Measurements from ENCODE around the gene AGPAT3. TPM values are rescaled to one million over a fixed set of nuclear protein-coding genes. Genes with fewer than 3 reads are reported as not detected.

The AGPAT3 gene
- polyA plus RNA-seq, 10 donors, result 24.0 to 30.6 (median 27.3) TPM

DNA sequence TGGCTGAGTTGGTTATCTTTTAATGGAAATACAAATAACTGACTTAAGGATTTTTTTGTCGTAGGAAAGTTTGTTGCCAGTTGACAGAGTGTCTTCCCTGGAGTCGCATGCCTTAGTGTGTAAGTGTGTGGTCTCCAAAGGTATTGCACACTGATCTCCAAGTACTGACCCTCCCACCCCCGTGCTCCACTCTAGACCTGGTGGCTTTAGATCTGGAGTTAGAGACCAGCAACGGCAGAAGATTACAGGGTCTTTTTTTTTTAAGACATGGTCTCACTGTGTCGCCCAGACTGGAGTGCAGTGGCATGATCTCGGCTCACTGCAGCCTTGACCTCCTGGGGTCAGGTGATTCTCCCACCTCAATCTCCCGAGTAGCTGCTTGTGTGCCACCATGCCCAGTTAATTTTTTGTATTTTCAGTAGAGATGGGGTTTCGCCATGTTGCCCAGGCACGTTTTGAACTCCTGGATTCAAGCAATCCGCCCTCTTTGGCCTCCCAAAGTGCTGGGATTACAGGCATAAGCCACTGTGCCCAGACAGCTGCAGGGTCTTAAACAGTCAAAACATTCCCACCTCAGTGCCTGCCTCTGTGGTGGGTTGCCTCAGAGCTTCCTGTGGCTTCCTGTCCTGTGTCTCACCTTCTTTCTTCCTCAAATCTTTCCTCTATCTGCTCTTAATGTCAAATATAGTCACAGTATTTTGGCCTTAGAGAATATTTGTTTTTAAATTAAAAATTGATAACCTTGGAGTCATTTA is 154.0 kb downstream of the AGPAT3 start:
- no peak for DNase-seq

DNA sequence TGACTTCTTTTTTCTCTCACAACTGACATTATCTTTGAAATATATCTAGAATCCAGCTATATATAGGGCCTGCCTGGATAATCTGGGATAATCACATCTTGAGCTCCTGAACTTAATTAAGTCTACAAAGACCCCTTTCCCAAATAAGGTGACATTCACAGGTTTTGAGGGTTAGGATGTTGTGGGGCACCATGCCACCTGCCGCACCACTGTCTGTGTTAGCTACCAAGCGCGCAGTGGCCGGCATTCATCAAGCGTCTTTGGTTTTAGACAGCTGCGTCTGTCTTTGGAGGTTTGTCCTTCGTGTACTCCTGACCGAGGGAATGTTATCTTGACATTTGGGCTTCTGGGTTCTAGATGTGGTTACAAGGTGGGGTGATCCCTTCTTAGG is 154.5 kb downstream of the AGPAT3 start:
- no peak for DNase-seq

DNA sequence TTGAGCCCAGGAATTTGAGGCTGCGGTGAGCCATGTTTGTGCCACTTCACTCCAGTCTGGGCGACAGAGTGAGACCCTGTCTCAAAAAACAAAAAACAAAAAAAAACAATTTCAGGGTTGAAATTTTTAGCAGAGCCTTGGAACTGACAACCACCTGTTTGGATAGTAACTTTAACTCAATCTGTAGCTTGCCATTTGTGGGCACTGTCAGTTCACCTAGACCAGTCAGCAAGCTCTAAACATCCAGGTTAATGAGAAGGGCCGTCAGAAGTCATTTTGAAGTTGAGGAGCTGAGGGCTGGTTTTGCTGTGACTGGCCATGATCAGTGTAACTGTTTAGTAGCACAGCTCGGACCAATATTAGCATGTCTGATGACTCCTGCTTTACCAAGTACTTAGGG is 155.5 kb downstream of the AGPAT3 start:
- DNase-seq, result no peak

DNA sequence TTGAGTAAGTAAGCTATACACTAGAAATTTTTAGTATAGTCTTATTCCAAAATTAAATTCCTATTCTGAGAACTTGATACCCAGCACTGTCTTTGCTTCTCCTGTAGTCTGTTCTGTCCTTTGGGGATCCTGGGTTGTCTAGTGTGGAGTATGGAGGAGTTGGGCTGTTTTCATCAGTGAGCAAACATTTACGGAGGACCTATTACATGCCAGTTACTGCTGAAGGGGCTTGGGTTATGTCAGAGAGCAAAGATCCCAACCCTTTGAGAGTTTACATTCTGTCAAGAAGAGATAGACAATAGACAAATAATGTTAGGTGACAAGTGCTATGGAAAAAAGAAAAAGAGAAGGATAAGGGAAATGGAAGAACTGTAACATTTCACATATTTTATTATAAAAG is 156.0 kb downstream of the AGPAT3 start:
- DNase-seq, result no peak

DNA sequence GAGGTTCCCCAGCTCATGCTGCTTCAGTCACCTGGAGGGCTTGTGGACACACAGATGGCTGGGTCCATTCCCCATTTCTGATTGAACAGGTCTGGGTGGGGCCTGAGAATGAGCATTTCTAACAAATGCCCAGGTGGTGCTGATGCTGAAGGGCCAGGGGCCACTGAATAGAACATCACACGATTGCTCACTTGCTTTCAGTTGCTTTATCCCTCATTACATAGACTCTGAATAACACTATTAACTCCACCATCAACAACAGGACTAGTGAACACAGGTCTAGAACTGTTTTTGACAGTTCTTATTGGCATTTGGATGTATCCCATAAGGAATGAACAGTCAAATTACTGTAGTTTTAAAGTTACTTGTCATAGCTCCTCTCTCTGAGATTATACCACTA is 159.2 kb downstream of the AGPAT3 start:
- DNase-seq, result no peak

DNA sequence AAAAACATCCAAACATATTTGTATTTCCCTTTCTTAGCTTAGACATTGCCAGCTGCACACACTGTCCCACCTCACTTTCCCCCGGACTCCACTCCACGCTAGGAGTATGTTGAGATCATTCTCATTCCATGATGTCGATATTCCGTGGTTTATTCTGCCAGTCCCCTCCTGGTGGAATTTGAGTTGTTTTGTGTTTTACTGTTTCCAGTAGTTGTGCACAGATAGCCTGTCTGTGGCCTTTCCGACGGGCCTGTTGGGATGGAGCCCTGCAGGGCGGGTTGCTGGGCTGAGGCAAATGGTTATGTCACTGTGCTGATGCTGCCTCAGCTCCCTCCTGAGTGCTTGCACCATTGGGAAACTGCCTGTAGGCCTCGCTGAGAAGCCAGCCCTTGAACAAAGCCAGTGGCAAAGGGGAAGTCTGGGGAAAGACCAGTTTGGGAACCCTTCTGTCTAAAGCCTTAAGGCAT is 159.9 kb downstream of the AGPAT3 start:
- peak; percentile 37 to 78 (median 58) for DNase-seq

DNA sequence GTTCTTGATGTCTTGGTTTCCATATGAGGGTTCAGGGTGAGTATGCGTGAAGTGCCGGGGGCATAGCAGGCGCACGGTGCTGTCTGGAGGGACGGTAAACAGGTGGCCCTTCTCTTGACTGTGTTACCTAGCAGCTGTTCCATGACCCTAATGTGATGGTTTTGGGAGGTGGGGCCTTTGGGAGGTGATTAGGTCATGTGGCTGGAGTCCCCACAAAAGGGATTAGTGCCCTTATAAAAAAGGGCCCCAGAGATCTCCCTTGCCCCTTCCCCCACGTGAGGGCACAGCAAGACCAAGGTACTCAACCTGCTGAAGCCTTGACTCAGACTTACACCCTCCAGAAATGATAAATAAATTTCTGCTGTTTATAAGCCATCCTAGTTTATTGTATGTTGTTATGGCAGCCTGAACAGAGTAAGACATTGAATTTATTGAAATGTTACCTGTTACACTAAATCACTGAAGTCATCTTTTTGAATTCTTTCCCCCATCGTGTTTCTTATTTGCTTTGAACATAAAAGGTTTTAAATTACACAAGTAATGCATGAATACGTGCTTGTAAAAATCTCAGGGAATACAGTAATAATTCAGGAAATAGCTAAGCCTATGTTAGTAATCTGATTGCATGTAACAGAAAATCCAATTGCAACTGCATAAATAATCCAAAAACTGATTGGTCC is 162.7 kb downstream of the AGPAT3 start:
- DNase-seq, result no peak

DNA sequence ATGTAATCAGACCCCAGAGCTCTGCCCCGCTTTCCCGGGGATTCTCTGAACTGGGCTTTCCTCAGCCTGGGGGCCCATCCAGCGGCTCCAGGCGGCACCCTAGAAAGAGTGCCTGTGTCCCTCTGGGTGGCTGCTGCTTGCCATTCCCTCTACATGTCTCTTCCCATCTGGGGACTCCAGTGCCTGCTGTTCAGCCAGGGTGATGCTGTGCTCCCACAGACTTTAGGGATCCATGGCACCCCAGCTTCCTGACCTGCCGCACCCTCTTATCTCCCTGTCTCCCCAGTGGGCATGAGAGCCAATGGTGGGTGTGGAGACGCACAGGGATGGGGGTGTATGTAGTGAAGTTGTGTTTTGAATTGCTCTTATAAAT is 163.2 kb downstream of the AGPAT3 start:
- no peak for DNase-seq

DNA sequence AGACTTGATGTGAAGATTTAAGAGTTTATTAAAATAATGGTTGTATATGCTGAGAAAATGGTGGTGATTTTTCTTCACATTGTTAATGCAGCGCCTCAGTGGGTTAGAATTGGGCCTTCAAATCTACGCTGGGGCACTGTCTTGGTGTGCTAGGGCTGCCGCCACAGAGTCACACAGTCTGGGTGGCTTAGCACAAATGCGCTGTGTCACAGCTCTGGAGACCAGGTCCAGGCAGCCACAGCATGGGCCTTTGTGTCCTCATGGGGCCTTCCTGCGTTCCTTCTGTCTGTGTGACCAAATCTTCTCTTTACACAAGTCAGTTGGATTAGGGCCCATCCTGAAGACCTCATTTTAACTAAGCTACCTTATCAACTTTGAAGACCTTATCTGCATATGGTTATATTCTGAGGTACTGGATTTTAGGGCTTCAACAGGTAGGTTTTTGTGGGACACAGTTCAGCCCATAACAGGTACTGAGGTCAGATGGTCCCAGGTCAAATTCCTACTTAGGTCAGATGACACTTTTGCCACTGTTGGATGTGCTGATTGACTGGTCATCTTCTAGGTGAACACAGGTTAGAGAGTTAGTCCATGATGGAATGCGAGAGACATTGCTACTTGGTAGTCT is 164.6 kb downstream of the AGPAT3 start:
- DNase-seq, result no peak

DNA sequence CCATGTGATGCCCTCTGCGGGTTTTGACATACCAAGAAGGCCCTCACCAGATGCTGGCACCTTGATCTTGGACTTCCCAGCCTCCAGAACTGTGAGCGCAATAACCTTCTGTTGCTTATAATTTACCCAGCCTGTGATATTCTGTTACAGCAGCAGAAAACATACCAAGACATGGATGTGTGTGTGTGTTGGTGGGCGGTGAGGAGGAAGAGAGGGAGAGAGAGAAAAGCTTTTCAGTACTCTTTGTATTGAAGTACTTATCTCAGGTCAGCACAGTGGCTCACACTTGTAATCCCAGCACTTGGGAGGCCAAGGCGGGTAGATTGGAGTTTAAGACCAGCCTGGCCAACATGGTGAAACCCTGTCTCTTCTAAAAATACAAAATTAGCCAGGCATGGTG is 170.2 kb downstream of the AGPAT3 start:
- DNase-seq, result no peak

Other genes starting within 250 kb of the AGPAT3 start
- 1 to 10 TPM in 2 of 10 donors, under 1 TPM in 8; 0.25 to 1.2 (median 0.84) TPM for gene HSF2BP, start 205.7 kb upstream of the AGPAT3 start, polyA plus RNA-seq (ENCODE audit: insufficient read length in 10 of 10)
- 10 to 100 TPM; 20.6 to 29.4 (median 25.1) TPM for gene RRP1B, start 205.7 kb upstream of the AGPAT3 start, polyA plus RNA-seq (ENCODE audit: insufficient read length in 10 of 10)
- 10 to 100 TPM; 18.1 to 31.3 (median 24.0) TPM for gene PDXK, start 146.1 kb upstream of the AGPAT3 start, polyA plus RNA-seq (ENCODE audit: insufficient read length in 10 of 10)
- gene CSTB, start 88.9 kb upstream of the AGPAT3 start, polyA plus RNA-seq (ENCODE audit: insufficient read length in 10 of 10), result 10 to 100 TPM; 17.1 to 31.2 (median 21.2) TPM
- 10 to 100 TPM; 14.8 to 27.2 (median 18.5) TPM for gene RRP1, start 75.6 kb upstream of the AGPAT3 start, polyA plus RNA-seq (ENCODE audit: insufficient read length in 10 of 10)
- 10 to 100 TPM in 9 of 10 donors, 1 to 10 TPM in 1; 9.0 to 18.2 (median 14.2) TPM for gene TRAPPC10, start 147.1 kb downstream of the AGPAT3 start, polyA plus RNA-seq (ENCODE audit: insufficient read length in 10 of 10)
- 10 to 100 TPM in 1 of 10 donors, 1 to 10 TPM in 8, under 1 TPM in 1; 0.16 to 10.6 (median 5.5) TPM for gene PWP2, start 242.2 kb downstream of the AGPAT3 start, polyA plus RNA-seq (ENCODE audit: insufficient read length in 10 of 10)

All from muscle of back (tissue), 11 donors.